Tibial nerve (tissue), 4 donors: ENCODE results near the gene CIT. TPM values are rescaled to one million over a fixed set of nuclear protein-coding genes. Genes with fewer than 3 reads are reported as not detected.
A peak's percentile ranks its signal among the peaks of the same experiment; 100 is the strongest.

Experiments
- DNase-seq, 2 donors: peaks; one replicate each; pipeline ENCODE4 v3.0.0-alpha.2; 2019; ENCODE audit warnings: low spot score in 2 of 2
- H3K27ac ChIP-seq, 4 donors: fragments of 200-600 bp; sonication (generic) in 3 of 4; one replicate each; pipeline ENCODE4 v1.5.1; 2017 to 2019; ENCODE audit warnings: mild to moderate bottlenecking in 1 of 4
- H3K27me3 ChIP-seq, 2 donors: fragments of 200-600 bp; sonication (generic) in 1 of 2; one replicate each; pipeline versions ENCODE4 v1.5.1 to v1.6.0; 2017 to 2019
- H3K36me3 ChIP-seq, 3 donors: fragments of 200-600 bp; sonication (generic); one replicate each; pipeline ENCODE4 v1.5.1; 2018 to 2019
- H3K4me1 ChIP-seq, 4 donors: fragments of 200-600 bp; sonication (generic) in 3 of 4; one replicate each; pipeline ENCODE4 v1.5.1; 2017 to 2019
- H3K4me3 ChIP-seq, 4 donors: fragments of 200-600 bp; sonication (generic) in 3 of 4; one replicate each; pipeline ENCODE4 v1.5.1; 2017 to 2019; ENCODE audit warnings: mild to moderate bottlenecking in 1 of 4, moderate library complexity in 1 of 4
- H3K9me3 ChIP-seq, 4 donors: fragments of 200-600 bp; sonication (generic) in 3 of 4; one replicate each; pipeline ENCODE4 v1.5.1; 2017 to 2019
- EP300 ChIP-seq, 2 donors: sonication (generic); formaldehyde crosslinking; IDR thresholded peaks; one replicate each; pipeline ENCODE4 v1.6.1; 2017; ENCODE audit warnings: antibody characterized with exemption in 2 of 2, mild to moderate bottlenecking in 1 of 2
- POLR2A ChIP-seq, 2 donors: fragments of 450-650 bp; IDR thresholded peaks; one replicate each; pipeline ENCODE4 v1.6.1; 2017; ENCODE audit warnings: antibody characterized with exemption in 2 of 2, mild to moderate bottlenecking in 2 of 2, moderate library complexity in 2 of 2
- WGBS, 2 donors: methylation state at CpG; one replicate each; pipeline ENCODE4 v1.1.5; 2018; 5-methylcytosine and 5-hydroxymethylcytosine counted together
- total RNA-seq, 4 donors: library from RNA; depleted of rRNA; stranded (reverse); fragments of >200 nt; gene quantifications; one replicate each; pipeline ENCODE4 v1.1.0, GENCODE V29; 2016
- TF ChIP-seq, protein P1 (sequence below), 5 experiments: fragments of 200-600 bp in 3 of 5; fragments of 450-650 bp in 2 of 5; sonication (generic) in 3 of 5; IDR thresholded peaks; one replicate each; pipeline ENCODE4 v1.5.1; 2016 to 2019; ENCODE audit warnings: antibody characterized with exemption in 5 of 5, mild to moderate bottlenecking in 3 of 5, moderate library complexity in 2 of 5

Gene CIT
- total RNA-seq, 4 donors from 2014 or later, result 22.0 to 72.1 (median 40.8) TPM

DNA sequence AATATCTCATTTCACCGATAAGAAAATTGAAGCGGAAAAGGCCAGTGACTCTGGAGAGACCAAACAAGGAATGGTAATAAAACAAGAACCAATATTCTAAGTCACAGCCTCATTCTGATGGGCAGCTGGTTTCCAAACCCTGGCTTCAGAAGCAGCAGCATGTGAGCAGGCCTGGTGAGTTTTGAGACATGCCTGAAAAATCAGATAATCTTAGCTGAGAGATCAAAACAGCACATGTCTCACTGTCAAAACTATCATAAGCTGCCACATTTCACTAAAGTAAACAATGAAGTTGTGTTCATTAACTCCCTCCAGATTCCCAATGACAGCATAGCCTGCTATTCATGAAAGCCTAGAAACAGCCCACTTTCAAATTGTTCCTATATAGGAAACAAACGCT lies 36.5 kb downstream of the CIT start:
- H3K4me1 ChIP-seq, result peaks cover 0 to 13% (median 0%) of the 10 kb centered on the region in 4 donors
- no peak overlapping the region for H3K4me3 ChIP-seq
- H3K27ac ChIP-seq, result peak overlapping the region in 2 of 4 donors; percentile 75 to 77
- H3K9me3 ChIP-seq, result peaks cover 0 to 8% (median 0%) of the 10 kb centered on the region in 4 donors
- DNase-seq, result no peak
- 58 to 67% methylated on average over 3 of the region's 3 CpGs for WGBS, 2 donors
- H3K27me3 ChIP-seq, result no peaks in the 10 kb centered on the region
- H3K36me3 ChIP-seq, result no peaks in the 10 kb centered on the region
- TF ChIP-seq EP300 (IDR thresholded peaks at IDR 0.05) (no peak), POLR2A (IDR thresholded peaks at IDR 0.05) (no peak)

DNA sequence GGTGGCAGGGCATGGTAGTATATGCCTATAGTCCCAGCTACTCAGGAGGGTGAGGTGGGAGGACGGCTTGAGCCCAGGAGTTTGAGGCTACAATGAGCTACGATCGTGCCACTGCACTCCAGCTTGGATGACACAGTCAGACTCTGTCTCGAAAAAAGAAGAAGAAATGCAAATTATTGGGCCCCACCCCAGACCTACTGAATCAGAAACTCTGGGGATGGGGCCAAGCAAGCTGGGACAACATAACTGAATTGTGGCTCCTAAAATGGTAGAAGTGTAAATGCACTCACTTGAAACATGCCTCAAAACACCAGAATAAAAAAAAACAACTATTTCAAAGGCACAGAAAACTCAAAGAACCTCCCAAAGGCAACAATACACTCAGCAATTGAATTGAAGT lies 37.0 kb downstream of the CIT start:
- DNase-seq, result no peak
- Histone ChIP-seq H3K27me3 (no peaks in the 10 kb centered on the region), H3K27ac (peak overlapping the region in 3 of 4 donors; percentile 47 to 77 (median 75)), H3K4me1 (peaks cover 0 to 17% (median 0%) of the 10 kb centered on the region in 4 donors), H3K9me3 (peaks cover 0 to 8% (median 0%) of the 10 kb centered on the region in 4 donors), H3K4me3 (no peak overlapping the region), H3K36me3 (no peaks in the 10 kb centered on the region)
- TF ChIP-seq, protein P1, sequence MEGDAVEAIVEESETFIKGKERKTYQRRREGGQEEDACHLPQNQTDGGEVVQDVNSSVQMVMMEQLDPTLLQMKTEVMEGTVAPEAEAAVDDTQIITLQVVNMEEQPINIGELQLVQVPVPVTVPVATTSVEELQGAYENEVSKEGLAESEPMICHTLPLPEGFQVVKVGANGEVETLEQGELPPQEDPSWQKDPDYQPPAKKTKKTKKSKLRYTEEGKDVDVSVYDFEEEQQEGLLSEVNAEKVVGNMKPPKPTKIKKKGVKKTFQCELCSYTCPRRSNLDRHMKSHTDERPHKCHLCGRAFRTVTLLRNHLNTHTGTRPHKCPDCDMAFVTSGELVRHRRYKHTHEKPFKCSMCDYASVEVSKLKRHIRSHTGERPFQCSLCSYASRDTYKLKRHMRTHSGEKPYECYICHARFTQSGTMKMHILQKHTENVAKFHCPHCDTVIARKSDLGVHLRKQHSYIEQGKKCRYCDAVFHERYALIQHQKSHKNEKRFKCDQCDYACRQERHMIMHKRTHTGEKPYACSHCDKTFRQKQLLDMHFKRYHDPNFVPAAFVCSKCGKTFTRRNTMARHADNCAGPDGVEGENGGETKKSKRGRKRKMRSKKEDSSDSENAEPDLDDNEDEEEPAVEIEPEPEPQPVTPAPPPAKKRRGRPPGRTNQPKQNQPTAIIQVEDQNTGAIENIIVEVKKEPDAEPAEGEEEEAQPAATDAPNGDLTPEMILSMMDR (IDR thresholded peaks at IDR 0.05), result no peak
- TF ChIP-seq EP300 (IDR thresholded peaks at IDR 0.05) (no peak), POLR2A (IDR thresholded peaks at IDR 0.05) (no peak)
- 65 to 73% methylated on average over 4 of the region's 4 CpGs for WGBS, 2 donors

DNA sequence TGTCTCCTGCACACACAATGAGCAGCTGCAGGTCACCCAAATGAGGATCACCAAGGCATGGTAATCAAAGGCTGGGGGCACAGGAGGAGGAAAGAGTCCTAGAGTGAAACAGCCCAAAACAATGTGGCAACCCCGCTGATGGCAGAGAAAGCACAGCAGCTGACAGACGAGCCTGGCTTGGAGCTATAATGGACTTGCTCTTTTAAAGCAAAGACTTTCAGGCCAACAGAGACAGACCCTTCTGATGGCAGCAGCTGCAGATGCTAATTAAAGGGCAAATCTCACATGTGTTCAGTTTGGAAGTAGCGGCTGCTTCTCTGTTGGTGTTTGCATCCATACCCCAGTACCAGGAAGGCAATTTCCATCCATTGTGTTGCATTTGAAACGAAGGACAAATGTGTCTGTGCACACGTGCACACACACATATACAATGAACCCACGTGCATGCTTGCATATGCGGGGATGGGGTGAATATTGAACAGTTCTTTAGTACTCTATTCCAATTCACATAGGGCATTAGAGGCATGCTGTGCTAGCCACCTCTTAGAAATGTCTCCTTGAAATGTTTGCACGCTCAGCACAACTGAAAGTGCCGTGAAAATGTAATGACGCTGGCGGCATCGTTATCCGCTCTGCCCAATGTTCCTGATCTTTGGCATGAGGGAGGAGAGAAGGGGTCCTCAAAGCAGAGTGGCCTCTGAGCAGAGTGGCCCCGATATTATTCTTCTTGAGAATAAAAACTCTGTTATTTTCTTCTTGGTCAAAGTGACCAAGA lies 38.1 kb downstream of the CIT start:
- 86 to 88% methylated on average over 14 of the region's 14 CpGs for WGBS, 2 donors
- Histone ChIP-seq H3K27ac (peak overlapping the region in 2 of 4 donors; percentile 75 to 77), H3K9me3 (peaks cover 0 to 8% (median 0%) of the 10 kb centered on the region in 4 donors), H3K27me3 (no peaks in the 10 kb centered on the region), H3K4me3 (no peak overlapping the region), H3K36me3 (no peaks in the 10 kb centered on the region), H3K4me1 (peaks cover 0 to 21% (median 0%) of the 10 kb centered on the region in 4 donors)
- no peak for DNase-seq
- TF ChIP-seq POLR2A (IDR thresholded peaks at IDR 0.05), result no peak
- TF ChIP-seq, protein P1 (IDR thresholded peaks at IDR 0.05), result no peak
- TF ChIP-seq EP300 (IDR thresholded peaks at IDR 0.05), result no peak

DNA sequence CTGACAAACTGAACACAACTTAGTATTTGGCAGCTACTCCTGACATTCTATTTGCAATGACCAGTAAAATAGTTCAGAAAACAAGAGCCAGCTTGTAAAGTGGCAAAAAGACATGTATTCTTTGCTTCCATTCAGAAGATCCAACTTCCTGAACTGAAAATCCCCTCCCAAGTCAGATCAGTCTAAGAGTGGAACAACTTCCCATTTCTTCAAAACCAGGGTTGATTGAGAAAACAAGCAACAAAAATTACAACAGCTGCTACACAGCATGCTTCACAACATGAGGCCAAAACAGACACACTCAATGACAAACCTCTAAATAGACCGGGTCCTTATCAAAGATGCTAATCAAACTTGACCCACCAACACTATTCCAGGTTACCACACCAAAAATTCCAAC lies 40.3 kb downstream of the CIT start:
- H3K27ac ChIP-seq, result peak overlapping the region in 3 of 4 donors; percentile 11 to 88 (median 74)
- peaks cover 0 to 21% (median 0%) of the 10 kb centered on the region in 4 donors for H3K4me1 ChIP-seq
- H3K9me3 ChIP-seq, result peaks cover 0 to 7% (median 0%) of the 10 kb centered on the region in 4 donors
- WGBS, 2 donors, result 56 to 67% methylated on average over 1 of the region's 1 CpG
- TF ChIP-seq EP300 (IDR thresholded peaks at IDR 0.05) (peak in 1 of 2 donors; percentile 48), POLR2A (IDR thresholded peaks at IDR 0.05) (no peak)
- H3K27me3 ChIP-seq, result no peaks in the 10 kb centered on the region
- H3K36me3 ChIP-seq, result no peaks in the 10 kb centered on the region
- H3K4me3 ChIP-seq, result no peak overlapping the region
- no peak for DNase-seq

DNA sequence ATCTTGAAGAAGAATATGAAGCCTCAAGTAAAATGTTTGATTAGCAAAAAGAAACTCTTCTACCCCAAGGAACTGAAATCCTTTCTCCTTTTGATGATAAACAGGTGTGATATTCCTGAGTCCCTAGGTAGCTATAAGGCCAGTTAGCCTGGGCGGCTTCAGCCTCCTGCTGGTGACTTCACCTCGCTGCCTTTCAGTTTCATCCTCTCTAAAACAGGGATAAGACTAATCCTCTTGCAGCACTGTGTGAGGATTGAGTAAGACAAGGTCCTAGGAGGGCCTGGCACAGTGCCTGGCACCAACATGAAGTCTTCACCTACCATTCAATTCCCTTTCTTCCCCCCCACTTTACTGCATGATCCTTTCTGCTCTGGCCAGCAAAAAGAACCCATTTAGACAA lies 42.1 kb downstream of the CIT start:
- TF ChIP-seq POLR2A (IDR thresholded peaks at IDR 0.05), result no peak
- TF ChIP-seq, protein P1 (IDR thresholded peaks at IDR 0.05), result no peak
- no peak for TF ChIP-seq EP300 (IDR thresholded peaks at IDR 0.05)
- H3K36me3 ChIP-seq, result no peaks in the 10 kb centered on the region
- no peak overlapping the region for H3K4me3 ChIP-seq
- peak overlapping the region in 2 of 4 donors; percentile 32 to 88 for H3K27ac ChIP-seq
- WGBS, 2 donors, result 76 to 84% methylated on average over 2 of the region's 2 CpGs
- H3K27me3 ChIP-seq, result no peaks in the 10 kb centered on the region
- H3K9me3 ChIP-seq, result no peaks in the 10 kb centered on the region
- no peak for DNase-seq
- peaks cover 0 to 21% (median 0%) of the 10 kb centered on the region in 4 donors for H3K4me1 ChIP-seq

DNA sequence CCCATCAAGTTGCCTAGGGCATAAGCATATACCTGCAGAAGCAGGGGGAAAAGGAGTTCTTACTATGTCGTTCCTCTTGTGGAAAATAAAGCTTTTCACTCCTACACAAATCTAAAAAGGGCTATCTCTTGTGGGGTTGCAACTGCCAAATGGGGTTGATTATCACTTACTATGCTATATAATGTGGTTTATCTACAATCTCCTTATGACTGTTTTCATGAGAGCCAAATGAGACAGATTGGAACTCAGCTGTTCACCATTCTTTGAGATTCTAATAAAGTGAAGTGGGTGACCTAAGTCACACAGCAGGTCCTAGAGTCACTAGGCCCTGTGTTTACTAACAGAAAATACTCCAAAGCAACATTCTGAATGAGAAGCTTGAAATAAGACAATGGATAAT lies 47.7 kb downstream of the CIT start:
- Histone ChIP-seq H3K27me3 (no peaks in the 10 kb centered on the region), H3K36me3 (no peaks in the 10 kb centered on the region), H3K4me3 (no peak overlapping the region), H3K27ac (no peak overlapping the region), H3K9me3 (peaks cover 0 to 6% (median 0%) of the 10 kb centered on the region in 4 donors), H3K4me1 (no peaks in the 10 kb centered on the region)
- TF ChIP-seq POLR2A (IDR thresholded peaks at IDR 0.05) (no peak), EP300 (IDR thresholded peaks at IDR 0.05) (no peak)
- TF ChIP-seq, protein P1 (IDR thresholded peaks at IDR 0.05), result no peak
- DNase-seq, result no peak
- WGBS, 2 donors, result 88 to 100% methylated on average over 1 of the region's 1 CpG
